IPS DF 4.7 (cell line): ENCODE measurements around the gene SMCO3.
"Not testable (repeated sequence)": the region's sequence is repeated elsewhere in the genome, so short reads cannot be mapped to it uniquely, and the experiment has no call there.

Source experiments
- DNase-seq: peaks from one replicate; pipeline ENCODE4 v3.0.0-alpha.2; 2013; ENCODE audit warnings: low spot score; ENCODE audit errors: extremely low read depth

The SMCO3 gene

DNA sequence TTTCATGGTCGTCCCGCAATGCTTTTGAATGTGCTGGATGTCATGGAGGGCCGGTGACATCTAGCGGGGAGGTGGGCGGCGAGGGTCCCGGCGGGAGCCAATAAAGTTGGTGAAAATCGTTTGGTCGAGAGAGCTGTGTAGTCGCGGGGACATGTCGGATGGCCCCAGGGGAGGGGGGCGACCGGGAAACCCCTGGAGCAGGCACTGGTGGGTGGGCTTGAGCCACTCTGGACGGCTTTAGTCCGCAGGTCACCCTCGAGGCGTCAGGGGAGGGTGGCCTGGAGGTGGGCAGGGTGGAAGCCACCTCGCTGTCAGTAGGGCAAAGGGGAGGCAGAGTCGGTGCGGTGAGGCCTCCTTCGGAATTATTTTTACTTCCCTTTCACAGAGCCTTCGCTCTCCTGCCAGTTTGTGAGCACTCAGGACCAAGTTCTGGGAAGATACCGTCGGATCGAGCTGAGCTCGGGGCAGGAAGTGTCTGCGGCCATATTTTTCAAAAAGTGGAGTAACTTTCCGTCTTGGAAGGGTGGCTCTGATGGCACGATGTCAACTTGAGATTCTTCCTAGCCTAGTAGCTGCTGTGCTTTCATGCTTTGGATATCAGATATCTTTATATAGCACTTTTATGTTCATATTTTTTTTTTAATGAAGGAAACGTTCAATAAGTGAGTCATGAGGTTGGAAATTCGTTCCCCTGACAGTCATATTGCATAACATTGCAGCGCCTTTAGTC is 38.9 kb downstream of the SMCO3 start:
- DNase-seq = no peak

DNA sequence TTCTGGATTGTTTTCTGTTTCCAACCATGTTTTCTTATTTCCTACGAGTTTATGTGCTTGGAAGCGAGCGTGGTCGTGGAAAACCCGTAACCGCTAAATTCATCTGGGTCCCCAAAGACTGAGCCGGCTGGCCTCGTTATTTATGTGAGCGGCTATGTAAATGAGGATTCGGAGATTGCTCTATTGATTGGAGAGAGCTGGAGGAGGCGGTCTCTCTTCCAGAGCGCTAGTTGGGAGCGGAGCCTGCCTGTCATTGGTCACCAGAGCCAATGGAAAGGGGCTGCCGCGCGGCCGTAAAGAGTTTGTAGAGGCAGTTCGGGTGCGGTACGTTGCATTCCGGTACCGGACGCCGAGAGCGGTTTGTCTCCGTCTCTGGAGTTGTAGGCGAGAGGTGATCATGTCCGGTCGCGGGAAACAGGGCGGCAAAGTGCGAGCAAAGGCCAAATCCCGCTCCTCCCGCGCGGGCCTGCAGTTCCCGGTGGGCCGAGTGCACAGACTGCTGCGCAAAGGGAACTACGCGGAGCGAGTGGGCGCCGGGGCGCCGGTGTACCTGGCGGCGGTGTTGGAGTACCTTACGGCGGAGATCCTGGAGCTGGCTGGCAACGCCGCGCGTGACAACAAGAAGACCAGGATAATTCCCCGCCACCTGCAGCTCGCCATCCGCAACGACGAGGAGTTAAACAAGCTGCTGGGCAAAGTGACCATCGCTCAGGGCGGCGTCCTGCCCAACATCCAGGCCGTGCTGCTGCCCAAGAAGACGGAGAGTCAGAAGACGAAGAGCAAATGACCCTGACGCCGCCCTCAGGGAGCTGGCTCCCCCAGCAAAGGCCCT is 39.7 kb downstream of the SMCO3 start:
- peak; percentile 94 for DNase-seq

DNA sequence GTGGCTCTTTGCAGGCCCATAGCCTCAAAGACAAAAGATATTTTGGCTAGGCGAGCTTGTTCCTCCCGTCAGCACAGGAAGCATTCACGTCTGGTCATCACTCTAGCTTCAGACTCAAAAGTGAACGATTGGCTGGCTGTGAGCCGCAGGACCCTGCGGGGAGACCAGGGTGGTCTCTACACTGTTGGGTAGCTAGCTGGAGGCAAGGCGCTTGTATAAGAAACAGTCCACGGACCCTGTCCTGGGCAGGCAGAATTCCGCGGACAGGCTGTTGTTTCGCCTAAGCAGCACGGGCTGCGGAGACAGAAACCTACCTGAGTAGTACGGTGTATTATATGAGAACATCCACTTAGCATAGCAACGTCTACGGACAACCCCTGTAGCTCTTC is 40.3 kb downstream of the SMCO3 start:
- DNase-seq = no peak

DNA sequence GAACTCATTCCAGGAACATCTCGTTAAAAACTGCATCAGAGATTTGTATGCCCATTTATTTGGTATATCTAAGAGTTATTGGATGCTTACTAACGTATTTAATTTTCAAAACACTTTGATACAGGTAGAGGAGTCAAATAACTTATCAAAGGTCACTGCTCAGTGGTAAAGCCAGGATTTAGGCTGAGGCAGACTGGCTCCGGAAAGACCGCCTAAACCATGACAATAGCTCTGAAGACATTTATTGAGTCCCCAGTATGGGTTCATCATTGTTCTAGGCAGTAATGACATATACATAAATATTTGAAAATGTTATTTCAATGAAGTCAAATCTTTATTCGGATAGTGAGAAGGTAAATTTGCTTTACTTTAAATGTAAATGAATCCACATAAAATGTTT is 41.0 kb downstream of the SMCO3 start:
- no peak for DNase-seq

DNA sequence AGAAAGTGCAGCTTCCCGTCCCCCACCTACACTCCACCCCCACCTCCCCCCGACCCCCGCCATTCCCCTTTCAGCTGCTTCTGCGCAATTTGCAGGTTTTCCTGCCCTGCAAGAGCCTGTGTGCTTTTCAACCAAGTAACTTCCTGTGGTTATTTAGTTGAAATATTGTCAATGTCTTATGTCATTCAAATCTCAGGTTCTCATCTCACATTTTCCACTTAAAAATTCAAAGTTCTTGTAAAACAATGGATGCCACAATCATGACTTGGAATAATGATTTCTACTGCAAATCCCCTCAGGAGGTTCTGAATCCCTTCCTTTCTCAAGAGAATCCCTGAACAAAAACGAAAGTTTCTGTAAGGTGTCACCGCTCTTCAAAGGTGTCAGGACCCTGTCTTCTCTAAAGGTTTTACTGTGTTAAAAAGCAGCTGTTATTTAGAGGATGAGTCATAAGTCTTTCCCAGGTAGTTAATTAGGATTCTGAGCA is 42.3 kb downstream of the SMCO3 start:
- DNase-seq = no peak

DNA sequence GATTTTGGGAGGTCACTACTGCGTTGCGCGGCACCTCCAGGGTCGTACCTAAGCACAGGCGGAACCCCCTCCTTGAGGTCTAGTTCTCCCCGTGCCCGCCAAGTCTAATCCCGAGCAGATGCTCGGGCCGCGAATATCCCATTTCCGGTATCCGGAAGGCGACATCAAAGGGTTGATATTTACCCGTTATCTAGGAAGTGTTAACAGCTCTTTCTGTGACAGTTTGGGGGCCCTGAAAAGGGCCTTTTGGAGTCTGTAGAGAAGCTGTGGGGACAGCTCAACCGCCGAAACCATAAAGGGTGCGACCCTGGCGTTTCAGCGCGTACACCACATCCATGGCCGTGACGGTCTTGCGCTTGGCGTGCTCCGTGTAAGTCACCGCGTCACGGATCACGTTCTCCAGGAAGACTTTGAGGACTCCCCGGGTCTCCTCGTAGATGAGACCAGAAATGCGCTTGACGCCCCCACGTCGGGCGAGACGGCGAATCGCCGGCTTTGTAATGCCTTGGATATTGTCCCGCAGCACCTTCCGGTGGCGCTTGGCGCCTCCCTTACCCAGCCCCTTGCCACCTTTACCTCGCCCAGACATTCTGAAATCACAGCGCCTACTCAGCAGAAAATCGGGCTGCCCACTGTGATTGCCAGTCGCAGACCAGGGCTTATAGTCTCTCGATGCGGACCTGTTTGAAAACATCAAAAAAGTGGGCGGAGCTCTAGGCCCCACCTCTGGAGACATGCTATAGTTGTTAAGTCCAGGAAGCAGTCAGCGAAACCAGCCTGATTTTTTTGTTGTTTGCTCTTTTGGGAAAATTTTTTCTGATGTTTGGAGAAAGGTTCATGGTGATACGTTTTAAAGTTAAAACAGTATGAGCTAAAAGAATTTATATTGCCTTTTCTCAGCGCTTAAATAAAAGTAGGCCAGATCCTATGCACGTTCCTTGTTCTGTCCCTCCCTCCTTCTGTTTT is 43.2 kb downstream of the SMCO3 start:
- DNase-seq = peak; percentile 92

DNA sequence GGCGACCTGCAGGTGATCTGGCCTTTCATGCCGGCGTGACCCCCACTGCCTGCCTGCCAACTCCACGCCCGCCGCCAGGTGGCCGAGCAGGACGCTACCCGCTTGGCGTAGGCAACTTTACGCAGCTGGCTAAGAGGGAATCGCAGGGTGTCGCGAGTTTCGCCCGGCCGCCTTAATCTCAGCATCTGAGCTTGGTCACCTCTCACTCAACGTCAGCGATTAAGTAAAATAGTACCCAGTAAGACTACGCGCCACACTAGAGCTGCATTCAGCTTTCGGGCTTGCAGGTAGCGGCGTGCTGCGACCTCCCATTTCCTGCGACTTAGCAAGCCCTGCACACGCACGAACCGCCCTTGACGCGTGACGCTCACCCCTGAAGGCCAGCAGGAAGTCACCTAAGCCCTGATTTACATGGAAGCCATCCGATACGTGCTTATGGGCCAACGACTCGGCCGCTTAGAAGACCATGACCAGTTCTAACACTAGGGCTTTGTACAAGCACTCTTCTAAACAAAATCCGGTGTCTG is 44.0 kb downstream of the SMCO3 start:
- DNase-seq = no peak

DNA sequence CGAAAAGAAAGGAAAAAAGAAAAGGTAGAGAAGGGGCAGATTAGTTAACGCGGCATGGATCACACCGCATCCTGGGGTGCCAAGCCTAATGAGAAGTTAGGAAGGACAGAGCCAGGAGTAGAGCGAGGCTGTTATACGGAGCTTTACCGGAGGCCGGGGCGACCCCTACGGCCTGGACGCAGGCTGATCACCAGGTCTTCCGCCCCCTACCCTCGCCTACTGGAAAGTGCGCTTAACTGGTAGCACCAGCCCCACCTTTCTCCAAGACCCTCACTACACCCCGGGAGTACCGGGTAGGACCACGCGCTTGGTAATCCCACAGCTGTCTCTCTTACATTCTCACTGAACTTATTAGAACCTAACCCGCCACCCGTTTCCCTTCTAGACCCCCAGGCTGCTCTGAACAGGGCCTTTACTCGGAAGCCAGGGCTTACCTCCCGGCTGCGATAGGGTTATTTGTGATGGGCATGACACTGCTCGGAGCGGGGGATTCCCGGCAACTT is 44.5 kb downstream of the SMCO3 start:
- DNase-seq = no peak

DNA sequence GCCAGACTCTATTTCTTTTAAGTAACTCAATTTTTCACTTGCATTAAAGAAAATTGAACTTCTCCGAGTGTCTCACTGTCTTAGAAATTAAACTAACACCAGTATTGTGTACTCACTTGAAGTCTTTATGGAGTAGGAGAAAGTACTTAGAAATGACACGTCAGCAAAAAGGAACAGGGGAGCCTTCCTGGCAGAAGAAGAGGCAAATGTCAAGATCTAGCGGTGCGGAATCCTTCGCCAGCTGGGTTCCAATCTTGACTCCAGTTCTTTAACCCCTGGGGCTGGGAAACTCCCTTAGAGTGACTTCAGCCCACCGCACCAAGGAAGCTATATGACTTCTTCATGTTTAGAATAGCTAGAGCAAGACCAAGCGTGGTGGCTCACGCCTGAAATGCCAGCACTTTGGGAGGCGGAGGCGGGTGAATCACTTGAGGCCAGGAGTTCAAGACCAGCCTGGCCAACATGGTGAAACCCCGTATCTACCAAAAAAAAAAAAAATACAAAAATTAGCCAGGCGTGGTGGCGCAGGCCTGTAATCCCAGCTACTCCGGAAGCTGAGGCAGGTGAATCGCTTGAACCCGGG is 45.1 kb downstream of the SMCO3 start:
- no peak for DNase-seq

DNA sequence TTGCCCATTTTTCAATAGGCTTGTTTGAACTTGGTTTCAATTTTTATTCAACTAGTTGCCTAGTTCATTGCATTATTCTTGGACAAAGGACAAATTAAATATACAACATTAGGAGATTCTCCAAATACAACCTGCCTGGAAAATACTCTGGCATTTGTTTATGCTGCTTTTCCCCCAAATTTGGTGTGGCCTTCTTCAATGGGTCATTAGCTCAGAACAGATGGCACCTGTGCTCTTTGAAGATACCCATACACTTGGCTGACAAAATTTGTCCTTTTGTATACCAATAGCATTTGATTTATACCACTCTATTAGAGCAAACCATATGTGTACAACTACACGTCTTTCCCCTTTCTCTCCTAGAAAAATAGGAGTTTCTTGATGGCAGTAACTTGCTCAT is 46.4 kb downstream of the SMCO3 start:
- DNase-seq = no peak

DNA sequence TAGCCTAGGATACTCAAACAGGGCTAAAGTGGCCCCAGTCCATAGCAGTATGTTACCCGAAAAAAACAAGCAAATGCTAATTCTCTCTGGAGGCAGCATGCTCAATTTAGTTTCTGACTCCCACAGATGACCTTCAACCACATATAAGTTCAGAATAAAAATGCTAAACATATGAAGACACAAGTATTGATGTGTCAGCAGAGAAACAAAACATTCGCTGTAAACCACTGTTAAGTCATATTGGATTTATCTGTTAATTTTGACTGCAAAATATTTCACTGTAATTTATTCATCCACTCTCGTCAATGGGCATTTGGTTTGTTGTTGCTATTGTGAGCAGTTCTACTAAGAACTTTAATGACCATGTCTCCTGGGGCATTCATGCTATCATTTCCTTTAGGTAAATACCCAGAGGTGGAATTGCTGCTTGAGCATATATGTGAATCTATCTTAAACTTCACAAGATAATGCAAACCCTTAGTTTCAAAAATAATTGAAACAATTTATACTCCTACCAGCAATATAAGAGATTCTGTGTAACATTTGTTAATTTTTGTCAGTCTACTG is 47.2 kb downstream of the SMCO3 start:
- no peak for DNase-seq

DNA sequence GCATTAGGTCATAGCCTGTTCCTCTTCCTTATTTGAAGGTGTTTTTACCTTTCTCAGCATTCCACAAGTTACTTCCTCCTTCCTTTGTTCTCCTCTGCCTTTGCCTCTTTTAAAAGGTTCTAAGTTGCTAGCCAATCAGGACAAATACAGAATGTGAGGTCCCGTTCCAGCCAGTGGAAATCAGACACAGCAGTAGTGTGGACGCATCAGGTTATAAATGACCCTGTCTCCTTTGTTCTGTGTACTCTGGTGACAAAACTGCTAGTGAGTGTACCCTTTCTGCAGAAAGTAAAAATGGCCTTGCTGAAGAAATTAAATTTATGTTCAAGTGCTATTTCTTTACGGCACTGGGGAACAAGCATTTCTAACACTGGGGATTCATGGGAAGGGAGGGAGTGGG is 48.0 kb downstream of the SMCO3 start:
- not testable (repeated sequence) for DNase-seq

DNA sequence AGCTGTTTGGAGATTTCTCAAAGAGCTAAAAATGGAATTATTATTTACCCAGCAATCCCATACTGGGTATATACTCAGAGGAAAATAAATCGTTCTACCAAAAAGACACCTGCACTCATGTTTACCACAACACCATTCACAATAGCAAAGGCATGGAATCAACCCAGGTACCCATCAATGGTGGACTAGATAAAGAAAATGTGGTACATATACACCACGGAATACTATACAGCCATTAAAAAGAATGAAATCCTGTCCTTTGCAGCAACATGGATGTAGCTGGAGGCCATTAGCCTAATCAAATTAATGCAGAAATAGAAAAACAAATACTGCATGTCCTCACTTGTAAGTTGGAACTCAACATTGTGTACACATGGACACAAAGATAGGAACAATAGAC is 48.6 kb downstream of the SMCO3 start:
- DNase-seq = no peak

DNA sequence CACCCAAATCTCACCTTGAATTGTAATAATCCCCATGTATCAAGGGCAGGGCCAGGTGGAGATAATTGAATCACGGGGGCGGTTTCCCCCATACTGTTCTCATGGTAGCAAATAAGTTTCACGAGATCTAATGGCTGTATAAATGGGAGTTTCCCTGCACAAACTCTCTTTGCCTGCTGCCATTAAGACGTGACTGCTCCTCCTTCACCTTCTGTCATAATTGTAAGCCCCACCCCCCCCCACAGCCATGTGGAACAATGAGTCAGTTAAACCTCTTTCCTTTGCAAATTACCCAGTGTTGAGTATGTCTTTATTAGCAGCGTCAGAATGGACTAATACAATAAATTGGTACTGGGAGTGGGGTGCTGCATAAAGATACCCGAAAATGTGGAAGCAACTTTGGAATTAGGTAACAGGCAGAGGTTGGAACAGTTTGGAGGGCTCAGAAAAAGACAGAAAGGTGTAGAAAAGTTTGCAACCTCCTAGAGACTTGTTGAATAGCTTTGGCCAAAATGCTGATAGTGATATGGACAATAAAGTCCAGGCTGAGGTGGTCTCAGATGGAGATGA is 54.2 kb downstream of the SMCO3 start:
- DNase-seq = not testable (repeated sequence)

DNA sequence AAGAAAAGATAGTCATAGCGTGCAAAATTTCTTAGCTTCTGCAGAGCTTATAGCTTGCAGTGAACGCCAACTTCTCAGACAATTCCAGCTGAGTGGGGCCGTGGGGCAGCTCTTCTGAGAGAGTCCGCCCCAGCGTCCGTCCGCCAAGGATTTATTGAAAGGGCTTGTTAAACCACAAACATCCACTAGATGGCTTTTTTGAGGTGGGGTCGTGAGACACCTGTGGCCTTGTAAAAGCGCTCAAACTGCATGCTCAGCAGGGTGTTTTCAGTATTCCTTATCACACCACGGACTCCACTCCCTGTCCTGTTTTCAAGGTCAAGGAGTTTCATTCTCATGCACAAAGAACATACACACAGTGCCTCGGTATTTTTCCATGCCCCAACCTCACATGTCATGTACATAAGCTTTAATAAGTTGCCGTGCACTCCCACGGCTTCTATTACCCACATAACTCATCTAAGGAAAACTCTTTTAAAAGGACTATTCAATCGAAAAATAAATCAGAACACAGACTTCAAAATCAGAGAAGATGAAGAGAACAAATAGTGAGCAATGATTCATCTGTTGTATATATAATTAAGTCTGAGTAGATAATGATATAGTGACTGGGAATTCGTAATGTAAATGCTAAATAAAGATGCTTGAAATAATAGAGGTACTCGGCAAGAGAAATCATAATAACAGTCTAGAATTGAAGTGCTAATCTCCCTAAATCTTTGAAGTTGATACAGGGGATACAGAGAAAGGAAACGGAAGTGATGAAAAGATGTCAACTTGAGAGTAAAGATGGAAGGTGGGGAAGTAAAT is 57.4 kb downstream of the SMCO3 start:
- no peak for DNase-seq
